Esophagus muscularis mucosa (tissue), 4 donors: ENCODE measurements around the gene GORASP2. TPM values are rescaled to one million over a fixed set of nuclear protein-coding genes. Genes with fewer than 3 reads are reported as not detected.

Experiments
- DNase-seq: peaks from one replicate; pipeline ENCODE4 v3.0.0-alpha.2; 2017; ENCODE audit errors: extremely low spot score
- H3K27ac ChIP-seq, 4 donors: fragments of 200-600 bp; sonication (generic); replicated peaks in 1 of 4; 1 replicate in 3 of 4; 2 replicates in 1 of 4; pipeline ENCODE4 v1.5.1; 2016 to 2019; ENCODE audit warnings: mild to moderate bottlenecking in 1 of 4
- H3K27me3 ChIP-seq, 4 donors: fragments of 200-600 bp; sonication (generic); one replicate each; pipeline versions ENCODE4 v1.5.1 to v1.6.0; 2016 to 2019
- H3K36me3 ChIP-seq, 4 donors: fragments of 200-600 bp; sonication (generic); one replicate each; pipeline ENCODE4 v1.5.1; 2016 to 2019
- H3K4me1 ChIP-seq, 4 donors: fragments of 200-600 bp; sonication (generic); one replicate each; pipeline ENCODE4 v1.5.1; 2016 to 2019
- H3K4me3 ChIP-seq, 4 donors: fragments of 200-600 bp; sonication (generic); 1 replicate in 2 of 4; 2 replicates in 2 of 4; pipeline ENCODE4 v1.5.1; 2016 to 2019; ENCODE audit warnings: mild to moderate bottlenecking in 4 of 4, moderate library complexity in 1 of 4
- H3K9me3 ChIP-seq, 4 donors: fragments of 200-600 bp; sonication (generic); 1 replicate in 3 of 4; 2 replicates in 1 of 4; pipeline ENCODE4 v1.5.1; 2016 to 2019
- EP300 ChIP-seq: sonication (generic); formaldehyde crosslinking; IDR thresholded peaks from one replicate; pipeline ENCODE4 v1.6.1; 2017; ENCODE audit warnings: antibody characterized with exemption
- POLR2A ChIP-seq: fragments of 450-650 bp; IDR thresholded peaks from one replicate; pipeline ENCODE4 v1.6.1; 2017; ENCODE audit warnings: antibody characterized with exemption, moderate library complexity, mild to moderate bottlenecking, low read depth
- POLR2AphosphoS5 ChIP-seq, 2 donors: sonication (generic); formaldehyde crosslinking; IDR thresholded peaks; one replicate each; pipeline ENCODE4 v1.6.1; 2017; ENCODE audit warnings: antibody characterized with exemption in 2 of 2
- WGBS: methylation state at CpG from one replicate; pipeline ENCODE4 v1.1.5; 2018; 5-methylcytosine and 5-hydroxymethylcytosine counted together
- intact Hi-C: fragments of 100-400 bp; cut with DNase I; formaldehyde crosslinking; loops from one replicate; pipeline ENCODE4 v1.15.1; 2023
- total RNA-seq, 4 donors: library from RNA; depleted of rRNA; stranded (reverse); fragments of >200 nt; gene quantifications; one replicate each; pipeline versions ENCODE4 v1.1.0 to v1.2.1, GENCODE V29; 2016
- TF ChIP-seq, protein P1 (sequence below), 3 experiments: fragments of 200-600 bp in 2 of 3; fragments of 450-650 bp in 1 of 3; sonication (generic) in 2 of 3; IDR thresholded peaks; one replicate each; pipeline ENCODE4 v1.5.1; 2017 to 2019; ENCODE audit warnings: antibody characterized with exemption in 3 of 3, mild to moderate bottlenecking in 2 of 3, moderate library complexity in 1 of 3

GORASP2 gene
- total RNA-seq, 4 donors from 2014 or later, result 32.6 to 54.0 (median 42.1) TPM

DNA sequence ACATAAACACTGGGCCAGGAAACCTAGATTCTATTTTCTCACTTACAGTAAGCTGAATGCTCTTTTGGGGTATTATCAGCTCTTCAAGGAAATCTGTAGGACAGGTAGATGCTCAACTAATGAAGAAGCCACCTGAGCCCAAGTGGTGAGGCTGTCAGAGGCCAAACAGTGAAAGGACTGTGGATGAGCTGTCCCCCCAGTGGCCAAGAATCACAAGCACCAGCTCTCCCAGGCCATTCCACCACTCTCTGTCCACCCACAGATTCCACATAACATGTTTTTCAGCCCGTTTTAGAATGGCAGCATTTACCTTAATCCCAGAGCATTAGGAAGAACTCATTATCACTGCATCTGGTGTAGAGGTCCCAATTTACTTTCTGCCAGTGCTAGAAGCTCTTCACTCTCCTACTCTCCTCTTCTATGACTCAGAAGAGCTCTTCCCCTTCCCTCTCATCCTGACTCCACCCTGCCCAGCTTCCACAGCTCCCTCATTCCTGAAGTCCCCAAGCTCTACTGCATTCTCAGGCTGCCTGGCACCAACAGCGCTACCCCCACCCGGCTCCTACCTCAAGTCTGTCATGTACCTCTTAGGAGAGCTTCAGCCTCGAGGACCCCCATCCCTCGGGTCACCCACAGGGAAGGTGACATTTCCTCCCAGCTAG lies 43.8 kb upstream of the GORASP2 start:
- Histone ChIP-seq H3K27ac (no peak overlapping the region), H3K9me3 (no peaks in the 10 kb centered on the region), H3K4me1 (no peaks in the 10 kb centered on the region), H3K36me3 (no peaks in the 10 kb centered on the region), H3K27me3 (no peaks in the 10 kb centered on the region), H3K4me3 (no peak overlapping the region)
- no peak for TF ChIP-seq EP300
- 97% methylated on average over 5 of the region's 5 CpGs for WGBS
- DNase-seq, result no peak
- intact Hi-C loops, result no loop called here

GRCh38 chr2:170886386-170886785 lies 42.7 kb upstream of the GORASP2 start:
- 92% methylated on average over 1 of the region's 1 CpG for WGBS
- intact Hi-C loops, result no loop called here
- no peaks in the 10 kb centered on the region for H3K27me3 ChIP-seq
- H3K36me3 ChIP-seq, result no peaks in the 10 kb centered on the region
- no peak for DNase-seq
- no peaks in the 10 kb centered on the region for H3K4me1 ChIP-seq
- no peaks in the 10 kb centered on the region for H3K9me3 ChIP-seq
- H3K27ac ChIP-seq, result no peak overlapping the region
- H3K4me3 ChIP-seq, result no peak overlapping the region
- TF ChIP-seq, protein P1, sequence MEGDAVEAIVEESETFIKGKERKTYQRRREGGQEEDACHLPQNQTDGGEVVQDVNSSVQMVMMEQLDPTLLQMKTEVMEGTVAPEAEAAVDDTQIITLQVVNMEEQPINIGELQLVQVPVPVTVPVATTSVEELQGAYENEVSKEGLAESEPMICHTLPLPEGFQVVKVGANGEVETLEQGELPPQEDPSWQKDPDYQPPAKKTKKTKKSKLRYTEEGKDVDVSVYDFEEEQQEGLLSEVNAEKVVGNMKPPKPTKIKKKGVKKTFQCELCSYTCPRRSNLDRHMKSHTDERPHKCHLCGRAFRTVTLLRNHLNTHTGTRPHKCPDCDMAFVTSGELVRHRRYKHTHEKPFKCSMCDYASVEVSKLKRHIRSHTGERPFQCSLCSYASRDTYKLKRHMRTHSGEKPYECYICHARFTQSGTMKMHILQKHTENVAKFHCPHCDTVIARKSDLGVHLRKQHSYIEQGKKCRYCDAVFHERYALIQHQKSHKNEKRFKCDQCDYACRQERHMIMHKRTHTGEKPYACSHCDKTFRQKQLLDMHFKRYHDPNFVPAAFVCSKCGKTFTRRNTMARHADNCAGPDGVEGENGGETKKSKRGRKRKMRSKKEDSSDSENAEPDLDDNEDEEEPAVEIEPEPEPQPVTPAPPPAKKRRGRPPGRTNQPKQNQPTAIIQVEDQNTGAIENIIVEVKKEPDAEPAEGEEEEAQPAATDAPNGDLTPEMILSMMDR (IDR thresholded peaks at IDR 0.05), result no peak
- TF ChIP-seq EP300 (no peak), POLR2AphosphoS5 (IDR thresholded peaks at IDR 0.05) (no peak), POLR2A (no peak)

- no peak for DNase-seq
- H3K9me3 ChIP-seq, result no peaks in the 10 kb centered on the region
- H3K27ac ChIP-seq, result no peak overlapping the region
- no peak overlapping the region for H3K4me3 ChIP-seq
- no peaks in the 10 kb centered on the region for H3K27me3 ChIP-seq
- TF ChIP-seq EP300 (no peak), POLR2AphosphoS5 (IDR thresholded peaks at IDR 0.05) (no peak)
- intact Hi-C loops, result no loop called here
- no peaks in the 10 kb centered on the region for H3K36me3 ChIP-seq
- no peaks in the 10 kb centered on the region for H3K4me1 ChIP-seq
Observed at GRCh38 chr2:170887496-170887895, 41.6 kb upstream of the GORASP2 start.

DNA sequence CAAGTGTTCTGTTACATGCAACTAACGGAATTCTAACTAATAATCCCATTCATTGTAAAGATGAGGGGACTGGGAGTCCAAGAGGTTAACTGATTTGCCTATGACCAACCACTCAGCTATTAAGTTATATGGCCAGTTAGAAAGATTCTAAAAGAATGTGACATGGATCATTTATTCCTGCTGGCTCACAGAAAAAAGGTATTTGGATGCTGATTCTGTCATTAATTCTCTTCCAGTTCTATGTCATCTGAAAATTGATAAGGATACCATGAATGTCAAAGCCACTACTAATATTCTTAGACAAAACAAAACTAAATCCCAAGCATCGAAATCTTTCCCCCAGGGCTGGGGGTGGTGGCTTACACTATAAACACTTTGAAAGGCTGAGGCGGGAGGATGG lies 41.2 kb upstream of the GORASP2 start:
- H3K27ac ChIP-seq, result no peak overlapping the region
- H3K9me3 ChIP-seq, result no peaks in the 10 kb centered on the region
- no peaks in the 10 kb centered on the region for H3K36me3 ChIP-seq
- intact Hi-C loops, result no loop called here
- no peaks in the 10 kb centered on the region for H3K4me1 ChIP-seq
- 59% methylated on average over 3 of the region's 3 CpGs for WGBS
- TF ChIP-seq POLR2A (no peak), EP300 (no peak)
- TF ChIP-seq, protein P1 (IDR thresholded peaks at IDR 0.05), result no peak
- no peak overlapping the region for H3K4me3 ChIP-seq
- H3K27me3 ChIP-seq, result no peaks in the 10 kb centered on the region
- no peak for DNase-seq

DNA sequence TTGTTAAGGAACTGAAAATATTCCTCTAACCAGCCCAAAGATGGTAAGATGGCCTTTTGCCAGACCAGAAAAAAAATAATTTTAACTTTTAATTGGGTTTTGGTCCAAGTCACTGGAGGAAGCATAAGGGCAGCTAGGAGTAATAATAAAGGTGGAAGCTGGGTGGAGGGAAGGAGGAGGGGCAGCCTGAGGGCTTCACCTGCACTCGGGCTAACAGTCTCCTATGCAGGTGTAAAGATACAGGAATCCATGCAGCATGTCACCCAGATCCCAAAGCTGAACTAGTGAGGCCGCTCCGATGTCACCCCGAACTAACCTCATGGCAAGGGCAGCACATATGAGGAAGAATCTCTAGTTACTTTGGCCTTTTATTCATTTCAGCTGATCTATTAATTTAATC lies 37.2 kb upstream of the GORASP2 start:
- 91% methylated on average over 4 of the region's 4 CpGs for WGBS
- peaks cover 0 to 8% (median 0%) of the 10 kb centered on the region in 4 donors for H3K4me1 ChIP-seq
- intact Hi-C loops, result no loop called here
- no peak for DNase-seq
- H3K27me3 ChIP-seq, result no peaks in the 10 kb centered on the region
- no peak overlapping the region for H3K4me3 ChIP-seq
- H3K27ac ChIP-seq, result no peak overlapping the region
- no peaks in the 10 kb centered on the region for H3K36me3 ChIP-seq
- H3K9me3 ChIP-seq, result no peaks in the 10 kb centered on the region
- TF ChIP-seq POLR2A, result no peak
- TF ChIP-seq EP300, result no peak
- TF ChIP-seq, protein P1 (IDR thresholded peaks at IDR 0.05), result no peak
- no peak for TF ChIP-seq POLR2AphosphoS5 (IDR thresholded peaks at IDR 0.05)

GRCh38 chr2:170892391-170892951 lies 36.6 kb upstream of the GORASP2 start:
- DNase-seq, result no peak
- H3K9me3 ChIP-seq, result no peaks in the 10 kb centered on the region
- H3K4me1 ChIP-seq, result peaks cover 0 to 8% (median 0%) of the 10 kb centered on the region in 4 donors
- H3K27ac ChIP-seq, result no peak overlapping the region
- no peaks in the 10 kb centered on the region for H3K27me3 ChIP-seq
- no peak overlapping the region for H3K4me3 ChIP-seq
- H3K36me3 ChIP-seq, result no peaks in the 10 kb centered on the region
- intact Hi-C loops, result no loop called here
- TF ChIP-seq, protein P1 (IDR thresholded peaks at IDR 0.05), result no peak
- TF ChIP-seq EP300 (no peak), POLR2A (no peak), POLR2AphosphoS5 (IDR thresholded peaks at IDR 0.05) (no peak)
- 81% methylated on average over 9 of the region's 9 CpGs for WGBS
